Measurements from ENCODE around the gene CTDSP2.

GRCh38 chr12:57886542-57886941 is 40.0 kb upstream of the CTDSP2 start:
- TF ChIP-seq MAX (IDR thresholded peaks at IDR 0.05) (no peak), TBP (IDR thresholded peaks at IDR 0.05; ENCODE audit: low read depth, low read length) (no peak), HDAC2 (IDR thresholded peaks at IDR 0.05; ENCODE audit: borderline replicate concordance in 1 of 2, low read depth in 2 of 2, low read length in 2 of 2) (no peak), CBX8 (IDR thresholded peaks at IDR 0.05; ENCODE audit: borderline replicate concordance, low read depth, low read length) (no peak), TAF7 (optimal IDR thresholded peaks at IDR 0.05; ENCODE audit: borderline replicate concordance, low read depth, low read length) (no peak), MAFK (IDR thresholded peaks at IDR 0.05; ENCODE audit: low read depth, low read length) (no peak), CREB1 (IDR thresholded peaks at IDR 0.05) (no peak), CTCF (IDR thresholded peaks at IDR 0.05; ENCODE audit: control extremely low read depth in 1 of 3, insufficient read depth in 1 of 3, low read depth in 1 of 3, low read length in 3 of 3) (no peak), POLR2A (IDR thresholded peaks at IDR 0.05; ENCODE audit: control extremely low read depth in 1 of 2, low read depth in 2 of 2, low read length in 2 of 2) (no peak), SAP30 (IDR thresholded peaks at IDR 0.05; ENCODE audit: insufficient read depth, insufficient replicate concordance, low read length) (no peak), JUN (IDR thresholded peaks at IDR 0.05; ENCODE audit: low read depth, low read length) (no peak), SP2 (IDR thresholded peaks at IDR 0.05; ENCODE audit: low read length) (no peak)

Data from H1 (cell line).